ENCODE measurements around the gene MACIR.

The MACIR gene

DNA sequence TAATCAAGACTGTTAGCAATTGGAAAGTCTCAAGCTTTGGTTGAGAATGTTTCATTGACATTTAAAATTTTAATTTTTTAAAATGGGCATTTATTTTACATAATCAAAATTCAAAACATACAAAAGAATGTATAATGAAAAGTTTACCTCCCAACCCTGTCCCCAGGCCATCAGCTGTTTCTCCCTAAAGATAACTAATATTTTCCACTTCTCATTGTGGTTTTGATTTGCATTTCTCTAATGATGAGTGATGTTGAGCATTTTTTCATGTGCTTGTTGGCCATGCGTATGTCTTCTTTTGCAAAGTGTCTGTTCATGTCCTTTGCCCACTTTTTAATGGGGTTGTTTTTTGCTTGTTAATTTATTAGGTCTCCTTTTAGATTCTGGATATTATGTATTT is 11.4 kb upstream of the MACIR start:
- no peak for DNase-seq

GRCh38 chr5:103249068-103249467 is 9.5 kb upstream of the MACIR start:
- no peak for DNase-seq

GRCh38 chr5:103254921-103255320 is 3.6 kb upstream of the MACIR start:
- DNase-seq: no peak

DNA sequence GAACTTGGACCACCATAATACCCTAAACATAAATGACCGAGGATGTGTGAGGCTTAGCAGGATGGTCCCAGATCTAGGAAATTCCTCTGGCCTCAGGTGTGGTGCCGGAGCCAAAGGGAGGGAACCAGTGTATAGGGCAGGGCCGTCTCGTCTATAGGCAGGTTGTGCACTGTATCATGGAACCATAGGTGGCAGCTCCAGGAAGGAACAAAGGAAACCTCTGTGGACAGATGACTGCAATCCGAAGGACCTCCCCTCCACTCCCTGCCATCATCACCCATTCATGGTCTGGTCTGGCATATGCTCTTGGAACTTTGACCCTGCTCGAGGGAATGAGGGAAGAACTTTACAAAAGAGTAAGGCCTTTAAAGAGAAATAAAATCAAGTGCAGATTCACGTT is 2.9 kb upstream of the MACIR start:
- no peak for DNase-seq

DNA sequence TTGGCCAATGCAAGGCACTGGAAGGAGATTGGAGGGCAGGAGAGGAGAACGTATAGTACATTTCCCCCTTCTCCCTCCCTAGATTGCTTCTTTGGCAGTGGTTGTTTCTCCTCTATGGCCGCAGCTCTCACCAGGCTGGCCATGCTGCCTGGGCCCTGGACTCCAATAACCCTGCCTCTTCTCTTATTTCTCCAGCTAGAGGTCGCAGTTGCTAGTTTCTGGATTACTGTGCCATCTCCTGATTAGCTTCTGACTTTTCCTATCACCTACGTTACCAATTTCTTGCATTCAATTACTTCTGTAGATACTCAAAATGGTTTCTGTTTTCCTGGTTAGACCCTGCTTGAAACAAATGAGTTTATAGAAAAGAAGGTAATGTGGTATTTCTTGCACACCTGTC is 2.4 kb upstream of the MACIR start:
- DNase-seq: no peak

- DNase-seq: peak; percentile 54
These were observed 568 bp downstream of the MACIR start for GRCh38 chr5:103258957-103259704.

DNA sequence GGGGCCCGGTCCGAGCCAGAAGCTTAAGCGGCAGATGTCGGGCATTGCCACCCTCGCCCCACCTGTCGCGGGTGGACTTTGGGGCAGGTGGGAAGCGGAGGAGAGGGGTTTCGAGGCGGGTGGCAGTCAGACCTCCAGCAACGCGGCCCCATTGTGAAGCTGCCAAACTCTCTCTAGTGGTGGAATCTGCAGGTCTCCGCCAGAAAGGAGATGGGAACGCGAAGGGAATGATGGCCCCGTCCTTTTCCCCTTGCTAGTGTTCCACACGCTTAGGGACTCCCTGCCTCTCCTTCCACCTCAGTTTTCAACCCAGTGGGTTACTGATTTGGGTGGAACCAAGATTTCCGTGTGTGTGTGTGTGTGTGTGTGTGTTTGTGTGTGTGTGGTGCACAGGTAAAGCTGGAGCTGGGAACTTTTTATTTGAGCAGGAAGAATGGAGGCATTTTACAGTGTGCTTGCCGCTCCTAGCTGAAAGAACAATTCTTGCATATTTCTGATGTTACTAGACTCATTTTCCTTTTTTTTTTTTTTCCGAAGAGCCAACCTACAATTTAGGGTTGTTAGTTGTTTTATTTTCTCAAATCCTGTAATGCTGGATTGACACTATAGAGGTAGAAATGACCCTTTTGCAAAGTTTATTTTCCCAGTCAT is 1.3 kb downstream of the MACIR start:
- no peak for DNase-seq

- no peak for DNase-seq
These were observed 2.4 kb downstream of the MACIR start for GRCh38 chr5:103260951-103261350.

DNA sequence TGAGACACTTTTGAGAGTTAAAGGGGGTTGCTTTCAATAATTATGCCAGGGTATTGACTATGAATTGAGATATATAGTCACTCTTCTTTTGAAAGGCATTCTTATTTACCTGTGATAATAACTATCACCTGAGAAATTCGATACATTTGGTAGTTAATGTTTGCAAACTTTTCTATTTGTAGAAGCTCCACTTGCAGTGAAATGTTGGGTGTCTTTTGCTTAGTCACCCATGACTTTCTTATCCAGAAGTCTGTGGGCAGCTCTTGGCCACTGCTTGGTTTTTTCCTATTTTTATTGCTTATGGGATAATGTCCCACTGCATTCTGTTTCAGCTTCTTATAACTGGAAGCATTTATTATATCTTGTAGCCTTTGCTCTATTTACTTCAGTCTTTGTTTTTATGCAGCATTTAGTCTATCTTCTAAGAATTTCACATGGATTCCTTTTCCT is 3.9 kb downstream of the MACIR start:
- DNase-seq: no peak

DNA sequence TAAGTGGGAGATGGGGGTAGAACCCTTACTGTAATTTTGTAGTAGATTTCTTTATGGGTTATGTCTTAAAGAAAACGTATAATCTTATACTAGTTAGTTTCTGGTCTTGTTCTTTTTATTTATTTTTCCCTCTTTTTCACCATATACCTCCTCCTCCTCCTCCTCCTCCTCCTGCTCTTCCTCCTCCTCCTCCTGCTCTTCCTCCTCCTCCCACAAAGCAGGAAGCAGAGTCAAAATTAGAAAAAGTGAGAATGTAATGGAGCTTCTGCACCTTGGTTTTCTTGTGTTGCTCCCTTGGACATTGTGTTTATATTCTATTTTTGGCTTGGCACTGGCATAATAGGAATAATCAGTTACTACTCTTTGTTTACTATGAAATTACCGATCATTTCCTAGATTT is 4.5 kb downstream of the MACIR start:
- no peak for DNase-seq

DNA sequence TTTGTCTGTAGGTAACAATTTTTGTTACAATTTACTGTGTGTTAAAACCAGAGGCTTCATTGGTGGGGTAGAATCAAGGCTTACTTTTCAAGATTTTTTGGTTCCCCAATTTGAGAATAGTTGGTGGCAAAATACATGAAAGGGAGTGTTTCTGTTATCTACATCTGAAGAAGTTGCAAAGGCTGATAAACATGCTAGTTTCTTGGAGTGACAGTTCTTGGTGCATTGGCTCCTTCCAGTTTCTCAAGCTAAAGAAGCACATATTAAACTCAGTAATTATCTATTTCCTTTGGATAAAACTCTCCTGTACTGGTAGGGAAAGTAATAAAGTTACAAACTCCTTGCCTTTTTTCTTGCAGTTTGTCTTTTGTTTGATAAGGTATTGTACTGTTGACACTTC is 5.9 kb downstream of the MACIR start:
- DNase-seq: no peak

- DNase-seq: no peak
These were observed 12.0 kb downstream of the MACIR start for GRCh38 chr5:103270581-103270980.

DNA sequence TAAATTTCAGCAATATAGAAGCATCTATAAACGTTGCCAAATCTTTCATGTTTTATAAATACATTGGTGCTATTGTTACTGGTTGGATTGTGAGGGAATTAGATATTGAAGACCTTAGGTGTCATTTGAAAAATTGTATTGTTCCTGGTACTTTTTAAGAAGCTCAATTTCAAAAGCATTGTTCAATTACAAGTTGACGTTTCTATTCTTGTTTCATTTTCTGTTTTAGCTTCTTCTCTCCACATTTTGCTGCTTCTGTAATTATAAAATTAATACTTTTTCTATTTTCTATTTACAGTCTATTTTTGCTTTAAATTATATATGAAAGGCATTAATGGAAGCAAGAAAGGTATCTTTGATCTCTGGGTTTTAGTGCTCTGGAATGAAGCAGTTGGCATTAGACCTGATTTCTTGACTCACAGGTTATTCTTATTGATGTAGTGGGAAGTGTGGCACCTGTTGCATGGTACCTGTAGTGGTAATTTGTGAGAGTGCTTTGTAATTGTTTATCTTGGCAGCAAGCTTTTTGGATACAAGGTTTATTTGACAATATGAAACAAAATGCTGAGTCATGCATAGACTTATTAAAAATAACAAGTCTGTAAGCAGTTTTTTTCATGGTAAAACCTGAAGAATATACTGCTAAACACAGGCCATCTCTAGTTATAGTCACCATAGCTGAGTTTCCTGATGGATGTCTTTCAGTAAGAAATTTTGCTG is 13.2 kb downstream of the MACIR start:
- peak; percentile 86 for DNase-seq

GRCh38 chr5:103272377-103272776 is 13.8 kb downstream of the MACIR start:
- no peak for DNase-seq

- no peak for DNase-seq
These were observed 15.4 kb downstream of the MACIR start for GRCh38 chr5:103273952-103274351.

- no peak for DNase-seq
These were observed 17.3 kb downstream of the MACIR start for GRCh38 chr5:103275851-103276250.

GRCh38 chr5:103280967-103281366 is 22.4 kb downstream of the MACIR start:
- no peak for DNase-seq

DNA sequence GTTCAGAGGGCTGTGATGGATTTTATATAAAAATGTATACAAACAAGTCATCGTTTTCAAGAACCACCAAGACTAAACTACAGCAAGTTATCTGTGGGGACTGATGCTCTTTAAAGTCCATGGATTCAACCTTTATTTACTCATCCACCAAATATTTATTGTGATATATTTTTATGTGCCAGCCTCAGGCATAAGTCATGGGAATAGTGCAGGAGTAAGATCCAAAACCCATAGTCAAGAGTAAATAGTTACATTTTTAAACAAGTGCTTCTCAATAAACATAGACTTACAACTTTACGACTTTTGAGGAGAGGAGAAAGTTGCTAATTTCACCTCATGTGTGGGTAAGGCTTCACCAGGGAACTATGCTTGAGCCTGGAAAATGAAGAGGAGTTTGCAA is 24.6 kb downstream of the MACIR start:
- no peak for DNase-seq

DNA sequence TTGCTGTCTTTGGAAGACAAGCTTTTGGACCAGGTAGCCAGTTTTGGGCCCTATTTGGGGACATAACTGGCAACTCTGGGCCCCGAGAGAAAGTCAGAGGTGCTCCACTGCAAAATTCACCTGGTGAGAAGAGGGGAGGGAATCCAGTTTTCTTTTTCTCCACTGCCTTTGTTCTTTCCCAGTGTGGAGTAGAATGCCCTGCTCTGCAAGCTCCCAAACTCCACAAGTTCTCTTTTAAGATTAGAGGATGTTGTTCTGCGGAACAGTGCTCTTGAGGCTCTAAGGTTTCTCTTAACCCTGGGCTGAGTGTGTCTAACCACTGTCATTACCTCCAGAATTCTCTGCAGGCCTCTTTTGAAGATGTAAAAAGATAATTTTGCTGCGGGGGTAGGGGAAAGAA is 25.3 kb downstream of the MACIR start:
- no peak for DNase-seq

- no peak for DNase-seq
These were observed 28.1 kb downstream of the MACIR start for GRCh38 chr5:103286622-103287021.

- DNase-seq: no peak
These were observed 30.5 kb downstream of the MACIR start for GRCh38 chr5:103289024-103289423.

DNA sequence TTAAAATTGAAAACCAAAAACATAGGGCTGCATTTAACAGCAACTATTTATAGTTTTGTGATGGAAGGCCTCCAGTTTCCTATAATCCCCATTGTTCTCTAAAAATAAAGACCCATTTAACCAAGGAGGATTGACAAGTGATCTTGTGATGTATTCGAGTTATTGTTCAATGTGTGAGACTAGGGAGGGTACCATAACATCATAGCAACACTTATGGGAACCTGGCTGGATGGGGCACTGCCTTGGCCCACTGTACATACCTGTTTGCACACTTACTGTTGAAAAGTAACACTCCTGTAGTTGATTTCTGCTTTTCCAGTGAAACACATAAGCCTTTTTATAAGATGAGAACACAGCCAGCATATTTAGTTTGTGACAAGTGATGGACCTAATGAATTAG is 32.3 kb downstream of the MACIR start:
- no peak for DNase-seq

DNA sequence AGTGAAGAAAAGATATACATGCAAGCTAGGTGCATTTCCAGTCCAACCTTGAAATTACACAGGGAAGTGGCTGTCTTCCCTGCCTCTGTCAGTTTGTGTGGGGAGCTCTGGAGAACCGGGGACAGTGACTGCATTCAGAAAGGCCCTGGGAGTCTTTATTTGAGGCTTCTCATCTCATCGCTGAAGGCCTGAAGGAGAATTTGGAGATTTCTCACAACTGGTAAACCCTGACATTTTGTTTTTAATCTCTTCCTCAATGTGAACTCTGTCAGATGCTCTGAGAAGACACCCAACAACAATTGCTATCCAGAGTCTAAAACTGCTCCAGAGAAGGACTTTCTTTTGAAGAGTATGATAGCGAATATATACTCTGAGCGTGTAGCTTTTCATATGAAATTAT is 33.0 kb downstream of the MACIR start:
- DNase-seq: no peak

- DNase-seq: no peak
These were observed 34.5 kb downstream of the MACIR start for GRCh38 chr5:103293099-103293498.

Measured in NCI-H2029 (cell line).